H1 (cell line): ENCODE measurements around the gene TBX15. TPM values are rescaled to one million over a fixed set of nuclear protein-coding genes. Genes with fewer than 3 reads are reported as not detected.

Experiments used
- CTCF ChIA-PET: fragments of 300-600 bp; sonication (Branson Sonifier 250); formaldehyde crosslinking; loops from one replicate; lab custom pipeline; 2021; ENCODE audit not compliant: partially characterized antibody; lab: Charles Lee
- POLR2A ChIA-PET: fragments of 300-600 bp; sonication (Branson Sonifier 250); formaldehyde crosslinking; loops from one replicate; lab custom pipeline; 2021; ENCODE audit warnings: inconsistent platforms; ENCODE audit not compliant: partially characterized antibody; lab: Charles Lee
- DNase-seq, 2 experiments: peaks; one replicate each; pipeline versions ENCODE4 v3.0.0 to v3.0.0-alpha.2; 2010 to 2022; ENCODE audit warnings: low spot score in 2 of 2, low read depth in 1 of 2, mixed read lengths in 1 of 2
- FAIRE-seq: peaks from 2 replicates; lab custom pipeline; 2011; peaks lifted over from hg19 to GRCh38; lab: Jason Lieb, UNC
- H2AFZ ChIP-seq: 2 replicates; pipeline ENCODE4 v1.8.1; 2012; ENCODE audit warnings: low read length, inconsistent platforms
- H2AK5ac ChIP-seq: 2 replicates; pipeline ENCODE4 v1.6.1; 2013; ENCODE audit warnings: low read depth, low read length
- H2BK120ac ChIP-seq: replicated peaks from 2 replicates; pipeline ENCODE3; 2013; ENCODE audit warnings: low read depth, low read length, inconsistent platforms
- H2BK12ac ChIP-seq: 2 replicates; pipeline ENCODE4 v1.6.1; 2013; ENCODE audit warnings: low read depth, low read length
- H2BK15ac ChIP-seq: 2 replicates; pipeline ENCODE4 v1.6.1; 2013; ENCODE audit warnings: low read length
- H2BK20ac ChIP-seq: 2 replicates; pipeline ENCODE4 v1.6.1; 2013; ENCODE audit warnings: low read length
- H2BK5ac ChIP-seq: 2 replicates; pipeline ENCODE4 v1.6.1; 2013; ENCODE audit warnings: low read depth, low read length
- H3K14ac ChIP-seq: 2 replicates; pipeline ENCODE4 v1.6.1; 2013; ENCODE audit warnings: inconsistent platforms; ENCODE audit not compliant: insufficient read length
- H3K18ac ChIP-seq: 2 replicates; pipeline ENCODE4 v1.6.1; 2013; ENCODE audit warnings: low read length; ENCODE audit errors: extremely low read depth
- H3K23ac ChIP-seq: 2 replicates; pipeline ENCODE4 v1.6.1; 2013; ENCODE audit warnings: inconsistent platforms; ENCODE audit not compliant: insufficient read length
- H3K23me2 ChIP-seq: 2 replicates; pipeline ENCODE4 v1.6.1; 2013; ENCODE audit warnings: low read depth, low read length
- H3K27ac ChIP-seq: 2 replicates; pipeline ENCODE4 v1.6.1; 2011; ENCODE audit warnings: low read depth, low read length, inconsistent platforms
- H3K27me3 ChIP-seq, 4 experiments: replicated peaks in 1 of 4; 1 replicate in 1 of 4; 2 replicates in 3 of 4; pipeline versions ENCODE4 v1.6.1 to v1.8.1; 2011 to 2013; ENCODE audit warnings: low read length in 3 of 4, mild to moderate bottlenecking in 3 of 4, inconsistent platforms in 2 of 4, mixed read lengths in 2 of 4, moderate library complexity in 1 of 4; ENCODE audit not compliant: control insufficient read depth in 3 of 4, insufficient read depth in 3 of 4; ENCODE audit errors: extremely low read depth in 1 of 4
- H3K36me3 ChIP-seq, 4 experiments: 2 replicates each; pipeline versions ENCODE4 v1.6.1 to v1.8.1; 2011 to 2013; ENCODE audit warnings: mild to moderate bottlenecking in 4 of 4, low read length in 3 of 4, moderate library complexity in 2 of 4, control low read depth in 1 of 4, inconsistent platforms in 1 of 4; ENCODE audit not compliant: insufficient read depth in 4 of 4, control insufficient read depth in 2 of 4
- H3K4ac ChIP-seq: replicated peaks from 2 replicates; pipeline ENCODE3; 2013; ENCODE audit warnings: low read length, low read depth, mixed read lengths, inconsistent platforms; ENCODE audit not compliant: insufficient read length
- H3K4me1 ChIP-seq, 4 experiments: replicated peaks in 1 of 4; 1 replicate in 1 of 4; 2 replicates in 3 of 4; pipeline versions ENCODE4 v1.6.1 to v1.8.1; 2011 to 2013; ENCODE audit warnings: low read length in 3 of 4, inconsistent platforms in 2 of 4, mixed read lengths in 1 of 4; ENCODE audit not compliant: insufficient read depth in 4 of 4, control insufficient read depth in 3 of 4
- H3K4me2 ChIP-seq, 2 experiments: 2 replicates each; pipeline versions ENCODE4 v1.6.1 to v1.8.1; 2011 to 2013; ENCODE audit warnings: low read depth in 2 of 2, low read length in 2 of 2, control low read depth in 1 of 2, inconsistent platforms in 1 of 2, mild to moderate bottlenecking in 1 of 2; ENCODE audit not compliant: insufficient read depth in 1 of 2
- H3K4me3 ChIP-seq, 4 experiments: fragments of 200-600, 300-600 bp in 1 of 4; sonication (generic), shearing (Covaris generic), sonication (Bioruptor Twin) in 1 of 4; 2 replicates each; pipeline versions ENCODE4 v1.5.1 to v1.8.1; 2011 to 2016; ENCODE audit warnings: low read length in 4 of 4, low read depth in 3 of 4, control low read depth in 2 of 4, inconsistent platforms in 2 of 4, mild to moderate bottlenecking in 2 of 4, mixed read lengths in 1 of 4, moderate library complexity in 1 of 4; ENCODE audit not compliant: insufficient read depth in 2 of 4; ENCODE audit errors: extremely low read depth in 1 of 4
- H3K56ac ChIP-seq: replicated peaks from 2 replicates; pipeline ENCODE3; 2013; ENCODE audit warnings: low read depth, mild to moderate bottlenecking, mixed read lengths, low read length, inconsistent platforms; ENCODE audit not compliant: insufficient read length
- H3K79me1 ChIP-seq: 2 replicates; pipeline ENCODE4 v1.6.1; 2013; ENCODE audit warnings: low read depth, low read length, control low read depth
- H3K79me2 ChIP-seq, 2 experiments: 2 replicates each; pipeline versions ENCODE4 v1.6.1 to v1.8.1; 2012 to 2013; ENCODE audit warnings: low read length in 2 of 2, mild to moderate bottlenecking in 2 of 2, inconsistent platforms in 1 of 2; ENCODE audit not compliant: insufficient read depth in 2 of 2, control insufficient read depth in 1 of 2
- H3K9ac ChIP-seq, 4 experiments: replicated peaks in 1 of 4; 1 replicate in 1 of 4; 2 replicates in 3 of 4; pipeline versions ENCODE4 v1.6.1 to v1.8.1; 2011 to 2013; ENCODE audit warnings: low read depth in 3 of 4, low read length in 3 of 4, control low read depth in 2 of 4, mild to moderate bottlenecking in 2 of 4, moderate library complexity in 2 of 4, inconsistent platforms in 1 of 4; ENCODE audit errors: extremely low read depth in 1 of 4
- H3K9me3 ChIP-seq, 2 experiments: 2 replicates each; pipeline versions ENCODE4 v1.6.1 to v1.8.1; 2012 to 2013; ENCODE audit warnings: mild to moderate bottlenecking in 2 of 2, moderate library complexity in 2 of 2, control low read depth in 1 of 2, inconsistent platforms in 1 of 2, low read depth in 1 of 2, low read length in 1 of 2, mixed read lengths in 1 of 2; ENCODE audit not compliant: insufficient read depth in 2 of 2
- H4K20me1 ChIP-seq, 2 experiments: replicated peaks in 1 of 2; 2 replicates each; pipeline versions ENCODE3 to v1.8.1; 2011 to 2013; ENCODE audit warnings: inconsistent platforms in 2 of 2, low read length in 2 of 2, mild to moderate bottlenecking in 1 of 2; ENCODE audit not compliant: insufficient read depth in 2 of 2, control insufficient read depth in 1 of 2
- H4K5ac ChIP-seq: 2 replicates; pipeline ENCODE4 v1.6.1; 2013; ENCODE audit warnings: low read length, low read depth, mixed read lengths, inconsistent platforms; ENCODE audit not compliant: insufficient read length
- H4K8ac ChIP-seq: 2 replicates; pipeline ENCODE4 v1.8.0; 2013; ENCODE audit warnings: mild to moderate bottlenecking, moderate library complexity, low read length, inconsistent platforms; ENCODE audit not compliant: insufficient read depth; ENCODE audit errors: extremely low read depth
- H4K91ac ChIP-seq: replicated peaks from 2 replicates; pipeline ENCODE3; 2013; ENCODE audit warnings: low read length, mixed read lengths, inconsistent platforms; ENCODE audit not compliant: insufficient read length
- CBX5 ChIP-seq: fragments of 300-800, 300-1000 bp; sonication (generic); IDR thresholded peaks from 2 replicates; pipeline ENCODE4 v1.7.1; 2016; ENCODE audit warnings: antibody characterized with exemption, low read length, low read depth
- PHF8 ChIP-seq: fragments of 200-600 bp; sonication (generic); conservative IDR thresholded peaks from 2 replicates; pipeline ENCODE4 v1.7.1; 2012; ENCODE audit warnings: low read depth, mild to moderate bottlenecking, inconsistent platforms, low read length, moderate library complexity
- POLR2AphosphoS5 ChIP-seq: IDR thresholded peaks from 2 replicates; pipeline ENCODE4 v1.6.1; 2011; ENCODE audit warnings: low read depth, low read length
- SP1 ChIP-seq: IDR thresholded peaks from 2 replicates; pipeline ENCODE4 v1.6.1; 2011; ENCODE audit warnings: low read depth, low read length
- SRF ChIP-seq: IDR thresholded peaks from 2 replicates; pipeline ENCODE4 v1.6.1; 2011; ENCODE audit warnings: mild to moderate bottlenecking, low read depth, low read length, moderate library complexity
- TAF1 ChIP-seq: IDR thresholded peaks from 2 replicates; pipeline ENCODE4 v1.6.1; 2011; ENCODE audit warnings: mild to moderate bottlenecking, low read depth, low read length
- WGBS, 2 experiments: shearing (Covaris generic) in 1 of 2; methylation state at CpG; one replicate each; pipeline versions ENCODE4 v1.1.6 to v1.1.7; 2013 to 2015; ENCODE audit warnings: low lambda C conversion rate in 2 of 2, mixed read lengths in 2 of 2, inconsistent platforms in 1 of 2, low coverage in 1 of 2, missing lambda C conversion rate in 1 of 2; ENCODE audit not compliant: insufficient replicate concordance in 2 of 2, insufficient coverage in 1 of 2, insufficient read length in 1 of 2; ENCODE audit errors: extremely low coverage in 1 of 2, missing lambda C conversion rate in 1 of 2; 5-methylcytosine and 5-hydroxymethylcytosine counted together
- polyA plus RNA-seq, 7 experiments: library from polyadenylated mRNA; depleted of rRNA in 3 of 7; stranded (reverse) in 5 of 7; unstranded in 2 of 7; fragments of >200 nt in 5 of 7; fragments of 200-250 nt in 2 of 7; gene quantifications; 1 replicate in 5 of 7; 2 replicates in 1 of 7; 4 replicates in 1 of 7; pipeline versions ENCODE4 v1.2.1 to v1.2.3, GENCODE V29; 2011 to 2013; ENCODE audit warnings: missing spikeins in 2 of 7, mixed read lengths in 2 of 7
- total RNA-seq: library from RNA; stranded (reverse); fragmentation: NEBNext Ultra II Directional; extraction: Animal tissue kit (Norgen Biotek cat#: 25700); gene quantifications from 2 replicates; pipeline ENCODE4 v1.2.1, GENCODE V29; 2021

TBX15 gene
- total and polyA plus RNA-seq, 2 of the 8 experiments (the other 6 are each of a cell fraction or from before 2014, with no cell fraction given), result 0.14 to 0.24 TPM

DNA sequence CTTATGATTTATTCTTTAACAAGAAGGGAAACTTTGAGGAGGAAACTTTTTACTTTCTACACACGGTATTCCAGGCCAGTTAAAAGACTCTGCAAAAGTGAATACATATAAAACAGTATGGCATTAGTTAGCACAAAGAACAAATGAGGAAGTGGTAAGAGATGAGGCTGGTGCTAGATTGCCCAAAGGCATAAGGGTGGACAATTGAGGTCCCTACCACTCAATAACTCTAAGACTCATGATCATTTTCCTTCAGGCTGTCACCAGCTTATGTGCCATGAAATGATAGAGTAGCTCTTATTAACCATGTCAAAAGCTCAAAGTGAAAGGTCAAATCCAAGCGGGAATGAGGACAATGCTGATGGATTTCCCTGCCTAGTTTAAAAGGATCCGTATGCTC lies 124.5 kb downstream of the TBX15 start:
- TF ChIP-seq SRF (no peak), CBX5 (no peak), PHF8 (no peak), SP1 (no peak), TAF1 (no peak), POLR2AphosphoS5 (no peak)
- no peak overlapping the region for H3K23ac ChIP-seq
- H3K4me2 ChIP-seq, result no peak overlapping the region
- H2BK15ac ChIP-seq, result no peak overlapping the region
- no peak overlapping the region for H4K5ac ChIP-seq
- no peak overlapping the region for H3K4ac ChIP-seq
- no peak overlapping the region for H2BK20ac ChIP-seq
- H3K9ac ChIP-seq, result no peak overlapping the region
- no peaks in the 10 kb centered on the region for H3K23me2 ChIP-seq
- no peak overlapping the region for H3K56ac ChIP-seq
- H2BK120ac ChIP-seq, result no peak overlapping the region
- H3K9me3 ChIP-seq, result no peaks in the 10 kb centered on the region
- H2BK5ac ChIP-seq, result no peak overlapping the region
- H4K91ac ChIP-seq, result no peak overlapping the region
- no peak overlapping the region for H3K14ac ChIP-seq
- no peak overlapping the region for H3K18ac ChIP-seq
- POLR2A ChIA-PET, result interaction anchor here (0.6 kb wide), 1 partner anchor 24 kb away, joined by 3 read pairs; no protein-coding TSS in a partner anchor
- no peak overlapping the region for H2BK12ac ChIP-seq
- H3K27me3 ChIP-seq, result no peaks in the 10 kb centered on the region
- H3K36me3 ChIP-seq, result no peaks in the 10 kb centered on the region
- 74% methylated on average over 3 of the region's 3 CpGs; no CpG with 5 or more reads in 1 of the 2 experiments for WGBS, 2 experiments
- no peak overlapping the region for H3K4me3 ChIP-seq
- no peak overlapping the region for H2AK5ac ChIP-seq
- DNase-seq (no peak), FAIRE-seq (no peak)
- no peak overlapping the region for H2AFZ ChIP-seq
- no peaks in the 10 kb centered on the region for H4K20me1 ChIP-seq
- no peaks in the 10 kb centered on the region for H3K4me1 ChIP-seq
- H3K79me1 ChIP-seq, result no peaks in the 10 kb centered on the region
- CTCF ChIA-PET, result interaction anchor here (1.6 kb wide), 1 partner anchor 64 kb away, joined by 3 read pairs; no protein-coding TSS in a partner anchor
- no peaks in the 10 kb centered on the region for H3K79me2 ChIP-seq
- H4K8ac ChIP-seq, result no peak overlapping the region
- H3K27ac ChIP-seq, result no peak overlapping the region
